Measurements from ENCODE around the gene TP63.
A peak's percentile ranks its signal among the peaks of the same experiment; 100 is the strongest.

DNA sequence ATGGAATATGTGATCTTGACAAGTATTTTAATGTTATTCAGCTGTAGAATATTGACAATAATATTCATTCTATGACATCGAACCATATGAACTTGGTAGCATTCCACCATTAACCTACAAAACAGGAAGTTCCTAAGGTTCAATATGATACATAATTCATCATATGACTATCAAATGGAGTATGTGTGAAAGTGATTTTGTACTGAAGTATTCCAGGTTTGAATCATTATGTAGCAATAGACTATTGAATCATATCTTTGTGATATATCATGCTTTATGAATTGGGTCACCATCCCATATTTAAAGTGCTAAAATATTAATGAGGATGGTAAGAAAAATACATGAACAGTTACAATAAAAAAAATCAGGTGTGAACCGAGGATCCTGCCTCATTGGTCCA lies 95.1 kb downstream of the TP63 start:
- no peak for TF ChIP-seq CTCF (IDR thresholded peaks at IDR 0.05; ENCODE audit: extremely low read depth in 1 of 2, insufficient read depth in 1 of 2, low read depth in 1 of 2, low read length in 2 of 2)
- no peak for TF ChIP-seq JUN (IDR thresholded peaks at IDR 0.05; ENCODE audit: borderline replicate concordance, insufficient read depth, insufficient read length, low read depth)
- TF ChIP-seq POLR2A (IDR thresholded peaks at IDR 0.05; ENCODE audit: low read depth, low read length), result no peak
- TF ChIP-seq EZH2 (IDR thresholded peaks at IDR 0.05; ENCODE audit: borderline replicate concordance, low read depth, low read length, severe bottlenecking), result no peak
- TF ChIP-seq, protein P1, sequence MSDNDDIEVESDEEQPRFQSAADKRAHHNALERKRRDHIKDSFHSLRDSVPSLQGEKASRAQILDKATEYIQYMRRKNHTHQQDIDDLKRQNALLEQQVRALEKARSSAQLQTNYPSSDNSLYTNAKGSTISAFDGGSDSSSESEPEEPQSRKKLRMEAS (IDR thresholded peaks at IDR 0.05; ENCODE audit: insufficient read depth, insufficient read length), result no peak
- TF ChIP-seq POLR2AphosphoS5 (IDR thresholded peaks at IDR 0.05; ENCODE audit: insufficient read depth, low read depth, low read length), result no peak
- peak; percentile 11 for TF ChIP-seq FOS (IDR thresholded peaks at IDR 0.05; ENCODE audit: borderline replicate concordance, insufficient read depth, low read length)
- TF ChIP-seq MYC (IDR thresholded peaks at IDR 0.05; ENCODE audit: low read depth, low read length), result no peak

Measured in endothelial cell of umbilical vein (primary cell).